ENCODE measurements around the gene RASSF9. TPM values are rescaled to one million over a fixed set of nuclear protein-coding genes. Genes with fewer than 3 reads are reported as not detected.

Gene RASSF9
- total and polyA plus RNA-seq, 10 of the 15 experiments (the other 5 are each of a cell fraction or from before 2014, with no cell fraction given): under 0.01 to 0.10 TPM; not detected in 8

DNA sequence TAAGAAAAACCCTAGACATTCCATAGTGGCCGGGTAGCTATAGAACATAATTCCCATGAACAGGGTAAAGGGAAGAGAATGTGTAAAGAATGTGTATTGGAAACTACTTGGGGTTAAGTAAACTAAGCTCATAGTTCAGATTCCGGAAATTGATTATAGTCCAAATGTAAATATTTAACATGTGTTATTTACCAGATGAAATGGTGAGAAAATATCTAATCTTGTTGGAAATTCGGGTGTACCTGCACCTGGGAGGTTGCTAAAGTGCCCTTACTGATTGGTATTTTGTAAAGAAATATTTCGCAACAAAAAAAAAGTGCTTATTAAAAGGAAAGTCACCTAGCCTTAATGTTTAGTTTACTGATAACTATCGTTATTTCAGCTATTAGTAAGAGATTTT lies 14.4 kb downstream of the RASSF9 start (continued):
- TF ChIP-seq, protein P1, sequence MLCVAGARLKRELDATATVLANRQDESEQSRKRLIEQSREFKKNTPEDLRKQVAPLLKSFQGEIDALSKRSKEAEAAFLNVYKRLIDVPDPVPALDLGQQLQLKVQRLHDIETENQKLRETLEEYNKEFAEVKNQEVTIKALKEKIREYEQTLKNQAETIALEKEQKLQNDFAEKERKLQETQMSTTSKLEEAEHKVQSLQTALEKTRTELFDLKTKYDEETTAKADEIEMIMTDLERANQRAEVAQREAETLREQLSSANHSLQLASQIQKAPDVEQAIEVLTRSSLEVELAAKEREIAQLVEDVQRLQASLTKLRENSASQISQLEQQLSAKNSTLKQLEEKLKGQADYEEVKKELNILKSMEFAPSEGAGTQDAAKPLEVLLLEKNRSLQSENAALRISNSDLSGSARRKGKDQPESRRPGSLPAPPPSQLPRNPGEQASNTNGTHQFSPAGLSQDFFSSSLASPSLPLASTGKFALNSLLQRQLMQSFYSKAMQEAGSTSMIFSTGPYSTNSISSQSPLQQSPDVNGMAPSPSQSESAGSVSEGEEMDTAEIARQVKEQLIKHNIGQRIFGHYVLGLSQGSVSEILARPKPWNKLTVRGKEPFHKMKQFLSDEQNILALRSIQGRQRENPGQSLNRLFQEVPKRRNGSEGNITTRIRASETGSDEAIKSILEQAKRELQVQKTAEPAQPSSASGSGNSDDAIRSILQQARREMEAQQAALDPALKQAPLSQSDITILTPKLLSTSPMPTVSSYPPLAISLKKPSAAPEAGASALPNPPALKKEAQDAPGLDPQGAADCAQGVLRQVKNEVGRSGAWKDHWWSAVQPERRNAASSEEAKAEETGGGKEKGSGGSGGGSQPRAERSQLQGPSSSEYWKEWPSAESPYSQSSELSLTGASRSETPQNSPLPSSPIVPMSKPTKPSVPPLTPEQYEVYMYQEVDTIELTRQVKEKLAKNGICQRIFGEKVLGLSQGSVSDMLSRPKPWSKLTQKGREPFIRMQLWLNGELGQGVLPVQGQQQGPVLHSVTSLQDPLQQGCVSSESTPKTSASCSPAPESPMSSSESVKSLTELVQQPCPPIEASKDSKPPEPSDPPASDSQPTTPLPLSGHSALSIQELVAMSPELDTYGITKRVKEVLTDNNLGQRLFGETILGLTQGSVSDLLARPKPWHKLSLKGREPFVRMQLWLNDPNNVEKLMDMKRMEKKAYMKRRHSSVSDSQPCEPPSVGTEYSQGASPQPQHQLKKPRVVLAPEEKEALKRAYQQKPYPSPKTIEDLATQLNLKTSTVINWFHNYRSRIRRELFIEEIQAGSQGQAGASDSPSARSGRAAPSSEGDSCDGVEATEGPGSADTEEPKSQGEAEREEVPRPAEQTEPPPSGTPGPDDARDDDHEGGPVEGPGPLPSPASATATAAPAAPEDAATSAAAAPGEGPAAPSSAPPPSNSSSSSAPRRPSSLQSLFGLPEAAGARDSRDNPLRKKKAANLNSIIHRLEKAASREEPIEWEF (IDR thresholded peaks at IDR 0.05; ENCODE audit: insufficient replicate concordance, low read depth, low read length): no peak
- no peak for TF ChIP-seq ZSCAN29 (IDR thresholded peaks at IDR 0.05)
- no peak for TF ChIP-seq CEBPB (IDR thresholded peaks at IDR 0.05; ENCODE audit: borderline replicate concordance in 1 of 2, low read depth in 2 of 2, low read length in 2 of 2)
- no peak for TF ChIP-seq GATAD2B (conservative IDR thresholded peaks at IDR 0.05; ENCODE audit: low read depth)

DNA sequence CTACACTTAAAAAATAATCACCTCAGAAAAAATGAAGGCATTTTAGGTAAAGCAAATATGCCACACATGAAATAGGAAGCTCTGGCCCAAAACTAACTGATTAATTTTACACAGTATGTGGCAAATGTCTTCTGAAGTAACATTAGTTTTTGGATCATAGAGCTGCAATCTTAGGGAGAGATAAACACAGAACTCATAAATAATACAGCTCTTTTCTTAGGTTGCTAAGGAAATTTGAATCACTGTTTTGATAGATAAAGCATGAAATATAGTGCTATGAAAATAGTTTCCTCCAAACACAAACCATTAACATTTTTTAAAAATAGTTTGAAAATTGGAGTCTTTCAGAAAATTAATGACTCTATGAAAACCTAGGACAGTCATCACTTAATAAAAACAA lies 15.0 kb downstream of the RASSF9 start:
- FAIRE-seq (no peak), DNase-seq (ENCODE audit: low read depth, low spot score) (no peak), ATAC-seq (no peak)
- intact Hi-C loops (cut with micrococcal nuclease; ENCODE audit: unreplicated experiment) (no loop called here), in situ Hi-C loops (cut with MboI) (no loop called here)
- ChIA-PET RAD21 (ENCODE audit: unreplicated experiment) (no interaction called here), POLR2A (no interaction called here), SMC1A (ENCODE audit: uncharacterized antibody, unreplicated experiment) (no interaction called here), CTCF (interaction anchor here (1.0 kb wide), 1 partner anchor 46 kb away, joined by 3 read pairs; no protein-coding TSS in a partner anchor)
- no peak overlapping the region for H3K4me2 ChIP-seq (ENCODE audit: control insufficient read depth, insufficient read depth)
- no peaks in the 10 kb centered on the region for H3K9me3 ChIP-seq (replicated peaks; ENCODE audit: control insufficient read depth, insufficient read depth, low read length)
- no peak for TF ChIP-seq ZBED1 (IDR thresholded peaks at IDR 0.05; ENCODE audit: borderline replicate concordance)
- no peak for TF ChIP-seq EP300 (IDR thresholded peaks at IDR 0.05; ENCODE audit: borderline replicate concordance in 1 of 2, control insufficient read depth in 1 of 2, low read depth in 2 of 2, low read length in 2 of 2)
- TF ChIP-seq RAD51 (IDR thresholded peaks at IDR 0.05): no peak
- TF ChIP-seq EGR1 (IDR thresholded peaks at IDR 0.05; ENCODE audit: borderline replicate concordance in 1 of 2, low read depth in 2 of 2, low read length in 2 of 2): no peak
- no peak for TF ChIP-seq PAX8 (IDR thresholded peaks at IDR 0.05)
- H3K36me3 ChIP-seq (ENCODE audit: control insufficient read depth in 2 of 2, insufficient read depth in 2 of 2, low read length in 1 of 2): no peaks in the 10 kb centered on the region
- H3K9ac ChIP-seq (ENCODE audit: control insufficient read depth, insufficient read depth, low read length): no peak overlapping the region
- no peak overlapping the region for H3K4me3 ChIP-seq
- H3K79me2 ChIP-seq (ENCODE audit: control insufficient read depth, insufficient read depth, low read length): no peaks in the 10 kb centered on the region
- H3K4me1 ChIP-seq (ENCODE audit: control insufficient read depth, insufficient read depth, low read length): no peaks in the 10 kb centered on the region
- H3K27ac ChIP-seq (ENCODE audit: control insufficient read depth, insufficient read depth): no peak overlapping the region
- H2AFZ ChIP-seq (ENCODE audit: control insufficient read depth, low read depth, low read length): no peak overlapping the region
- H4K20me1 ChIP-seq (ENCODE audit: control insufficient read depth, insufficient read depth): no peaks in the 10 kb centered on the region
- BruUV-seq (replicated peaks): no TSS peak
- no peaks in the 10 kb centered on the region for H3K27me3 ChIP-seq (replicated peaks in 1 of 2; ENCODE audit: control insufficient read depth in 2 of 2, insufficient read depth in 2 of 2, low read length in 1 of 2)
